Testis (tissue), 2 donors: ENCODE results near the gene FOXF2.

Experiments
- CTCF ChIP-seq, 3 experiments: fragments of 450-650 bp in 2 of 3; fragments of 200-600 bp in 1 of 3; sonication (generic) in 1 of 3; IDR thresholded peaks; one replicate each; pipeline ENCODE4 v1.5.1; 2016 to 2019; ENCODE audit warnings: antibody characterized with exemption in 3 of 3, mild to moderate bottlenecking in 2 of 3, moderate library complexity in 1 of 3
- POLR2A ChIP-seq: fragments of 450-650 bp; IDR thresholded peaks from one replicate; pipeline ENCODE4 v1.6.1; 2017; ENCODE audit warnings: antibody characterized with exemption, mild to moderate bottlenecking, moderate library complexity

- TF ChIP-seq CTCF (IDR thresholded peaks at IDR 0.05): no peak
- no peak for TF ChIP-seq POLR2A
These were observed 37.0 kb downstream of the FOXF2 start for GRCh38 chr6:1426416-1426815.
